ENCODE results near the gene OR4A15.

Gene OR4A15

DNA sequence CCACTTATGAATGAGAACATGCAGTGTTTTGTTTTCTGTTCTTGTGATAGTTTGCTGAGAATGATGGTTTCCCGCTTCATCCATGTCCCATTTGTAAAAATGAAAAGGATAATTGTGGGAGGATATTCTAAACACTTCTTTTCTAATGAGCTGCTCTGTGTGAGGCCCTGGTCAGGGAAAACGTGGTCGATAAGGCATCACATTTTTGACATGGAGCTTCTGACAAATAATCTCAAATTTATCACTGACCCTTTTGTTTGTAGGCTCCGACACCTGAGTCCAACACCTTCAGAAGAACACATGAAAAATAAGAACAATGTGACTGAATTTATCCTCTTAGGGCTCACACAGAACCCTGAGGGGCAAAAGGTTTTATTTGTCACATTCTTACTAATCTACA is at the start of gene OR4A15:
OR4A15 (plus strand) TSS at position 301 of the 400 bp plus-strand sequence; CDS start at position 301, 0 bp downstream.
- Histone ChIP-seq H3K36me3 (ENCODE audit: control insufficient read depth in 2 of 2, insufficient read depth in 2 of 2, low read length in 2 of 2) (no peaks in the 10 kb centered on the region), H3K4me3 (ENCODE audit: low read length in 2 of 2) (no peak within 1 kb of the TSS), H3K9me3 (ENCODE audit: control insufficient read depth in 2 of 2, low read length in 2 of 2) (no peaks in the 10 kb centered on the region), H3K27ac (ENCODE audit: low read length) (no peak within 1 kb of the TSS), H3K9ac (ENCODE audit: low read length in 2 of 2) (no peak within 1 kb of the TSS), H3K4me1 (ENCODE audit: control insufficient read depth, insufficient read depth, low read length) (no peaks in the 10 kb centered on the region), H3K27me3 (ENCODE audit: control insufficient read depth in 1 of 2, insufficient read depth in 2 of 2, low read length in 2 of 2) (no peaks in the 10 kb centered on the region)

DNA sequence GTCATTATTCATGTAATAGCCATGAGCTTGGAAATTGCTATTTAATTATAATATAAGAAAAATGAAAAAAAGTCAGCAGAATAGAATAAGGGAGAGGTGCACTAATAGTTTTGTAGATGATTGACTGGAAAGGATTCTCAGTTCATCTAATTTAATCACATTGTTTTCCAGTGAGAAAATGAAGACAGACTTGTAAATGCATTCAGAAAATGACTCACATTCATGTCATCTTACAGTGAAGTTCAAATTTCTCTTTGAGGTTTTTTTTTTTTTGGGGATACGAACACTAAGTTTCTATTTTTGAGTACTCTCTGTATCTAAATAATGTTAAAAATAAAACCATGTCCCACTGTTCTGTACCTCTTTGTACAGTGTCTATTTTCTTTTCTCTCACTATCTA is 43.3 kb upstream of the OR4A15 start:
- no peaks in the 10 kb centered on the region for H3K27me3 ChIP-seq (ENCODE audit: control insufficient read depth in 1 of 2, insufficient read depth in 2 of 2, low read length in 2 of 2)
- no peak overlapping the region for H3K9ac ChIP-seq (ENCODE audit: low read length in 2 of 2)
- no peak overlapping the region for H3K27ac ChIP-seq (ENCODE audit: low read length)
- no peaks in the 10 kb centered on the region for H3K4me1 ChIP-seq (ENCODE audit: control insufficient read depth, insufficient read depth, low read length)
- no peaks in the 10 kb centered on the region for H3K36me3 ChIP-seq (ENCODE audit: control insufficient read depth in 2 of 2, insufficient read depth in 2 of 2, low read length in 2 of 2)
- no peaks in the 10 kb centered on the region for H3K9me3 ChIP-seq (ENCODE audit: control insufficient read depth in 2 of 2, low read length in 2 of 2)
- H3K4me3 ChIP-seq (ENCODE audit: low read length in 2 of 2): no peak overlapping the region

DNA sequence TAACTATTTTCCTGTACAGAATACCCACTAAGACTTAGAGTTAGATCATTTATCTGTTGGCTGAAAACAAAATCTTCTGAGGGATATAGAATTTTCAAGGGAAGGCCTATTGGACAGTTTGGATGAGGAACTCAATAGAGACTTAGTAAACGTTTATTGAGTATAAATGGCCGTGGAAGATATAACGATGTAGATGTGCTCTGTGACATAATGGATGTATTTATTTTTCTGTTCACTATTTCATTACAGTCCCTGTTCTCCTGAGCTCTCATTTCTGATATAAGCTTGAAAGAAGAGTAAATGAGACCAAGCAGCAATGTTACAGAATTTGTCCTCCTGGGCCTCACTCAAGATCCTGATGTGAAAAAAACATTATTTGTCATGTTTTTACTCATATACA is 24.9 kb upstream of the OR4A15 start, which contains the start of gene OR4A16:
OR4A16 (plus strand) TSS at position 301 of the 400 bp plus-strand sequence; CDS start at position 301, 0 bp downstream.
- Histone ChIP-seq H3K4me3 (ENCODE audit: low read length in 2 of 2) (no peak within 1 kb of the TSS), H3K9me3 (ENCODE audit: control insufficient read depth in 2 of 2, low read length in 2 of 2) (no peaks in the 10 kb centered on the region), H3K27me3 (ENCODE audit: control insufficient read depth in 1 of 2, insufficient read depth in 2 of 2, low read length in 2 of 2) (no peaks in the 10 kb centered on the region), H3K9ac (ENCODE audit: low read length in 2 of 2) (no peak within 1 kb of the TSS), H3K27ac (ENCODE audit: low read length) (no peak within 1 kb of the TSS), H3K4me1 (ENCODE audit: control insufficient read depth, insufficient read depth, low read length) (no peaks in the 10 kb centered on the region), H3K36me3 (ENCODE audit: control insufficient read depth in 2 of 2, insufficient read depth in 2 of 2, low read length in 2 of 2) (no peaks in the 10 kb centered on the region)

DNA sequence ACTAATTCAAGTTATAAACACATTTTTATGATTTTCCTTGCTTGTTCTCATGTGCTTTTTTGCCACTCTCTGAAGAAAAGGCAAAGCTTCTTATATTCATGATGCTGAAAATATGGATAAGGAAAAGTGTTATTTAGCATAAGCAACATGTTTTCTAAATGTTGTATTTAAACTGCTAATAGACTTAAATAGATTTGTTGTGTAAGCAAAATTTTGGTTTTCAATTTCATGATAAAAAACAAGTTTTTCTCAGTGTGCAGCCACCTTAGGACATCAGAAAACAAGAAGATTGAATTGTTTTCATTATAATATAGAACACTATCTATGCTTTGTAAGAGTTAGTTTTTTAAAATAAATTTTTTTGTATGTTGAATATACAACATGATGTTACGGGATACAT is 22.5 kb upstream of the OR4A15 start:
- H3K27me3 ChIP-seq (ENCODE audit: control insufficient read depth in 1 of 2, insufficient read depth in 2 of 2, low read length in 2 of 2): no peaks in the 10 kb centered on the region
- H3K4me1 ChIP-seq (ENCODE audit: control insufficient read depth, insufficient read depth, low read length): no peaks in the 10 kb centered on the region
- H3K4me3 ChIP-seq (ENCODE audit: low read length in 2 of 2): no peak overlapping the region
- no peaks in the 10 kb centered on the region for H3K9me3 ChIP-seq (ENCODE audit: control insufficient read depth in 2 of 2, low read length in 2 of 2)
- H3K27ac ChIP-seq (ENCODE audit: low read length): no peak overlapping the region
- no peaks in the 10 kb centered on the region for H3K36me3 ChIP-seq (ENCODE audit: control insufficient read depth in 2 of 2, insufficient read depth in 2 of 2, low read length in 2 of 2)
- no peak overlapping the region for H3K9ac ChIP-seq (ENCODE audit: low read length in 2 of 2)

DNA sequence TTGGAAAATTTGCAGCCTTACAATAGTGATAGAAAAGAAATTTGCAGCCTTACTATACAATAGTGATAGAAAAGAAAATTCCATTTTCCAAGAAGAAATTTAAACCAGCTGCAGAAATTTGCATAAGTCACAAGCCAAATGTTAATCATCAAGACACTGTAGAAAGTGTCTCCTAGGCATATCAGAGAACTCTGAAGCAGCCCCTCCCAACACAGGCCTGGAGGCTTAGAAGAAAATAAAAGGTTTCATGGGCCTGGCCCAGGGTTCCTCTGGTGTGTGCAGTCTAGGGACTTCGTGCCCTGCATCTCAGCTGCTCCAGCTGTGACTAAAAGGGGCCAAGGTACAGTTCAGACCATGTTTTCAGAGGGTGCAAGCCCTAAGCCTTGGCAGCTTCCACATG is 18.7 kb upstream of the OR4A15 start:
- no peak overlapping the region for H3K4me3 ChIP-seq (ENCODE audit: low read length in 2 of 2)
- no peak overlapping the region for H3K9ac ChIP-seq (ENCODE audit: low read length in 2 of 2)
- no peaks in the 10 kb centered on the region for H3K4me1 ChIP-seq (ENCODE audit: control insufficient read depth, insufficient read depth, low read length)
- H3K27ac ChIP-seq (ENCODE audit: low read length): no peak overlapping the region
- no peaks in the 10 kb centered on the region for H3K27me3 ChIP-seq (ENCODE audit: control insufficient read depth in 1 of 2, insufficient read depth in 2 of 2, low read length in 2 of 2)
- no peaks in the 10 kb centered on the region for H3K36me3 ChIP-seq (ENCODE audit: control insufficient read depth in 2 of 2, insufficient read depth in 2 of 2, low read length in 2 of 2)
- no peaks in the 10 kb centered on the region for H3K9me3 ChIP-seq (ENCODE audit: control insufficient read depth in 2 of 2, low read length in 2 of 2)

DNA sequence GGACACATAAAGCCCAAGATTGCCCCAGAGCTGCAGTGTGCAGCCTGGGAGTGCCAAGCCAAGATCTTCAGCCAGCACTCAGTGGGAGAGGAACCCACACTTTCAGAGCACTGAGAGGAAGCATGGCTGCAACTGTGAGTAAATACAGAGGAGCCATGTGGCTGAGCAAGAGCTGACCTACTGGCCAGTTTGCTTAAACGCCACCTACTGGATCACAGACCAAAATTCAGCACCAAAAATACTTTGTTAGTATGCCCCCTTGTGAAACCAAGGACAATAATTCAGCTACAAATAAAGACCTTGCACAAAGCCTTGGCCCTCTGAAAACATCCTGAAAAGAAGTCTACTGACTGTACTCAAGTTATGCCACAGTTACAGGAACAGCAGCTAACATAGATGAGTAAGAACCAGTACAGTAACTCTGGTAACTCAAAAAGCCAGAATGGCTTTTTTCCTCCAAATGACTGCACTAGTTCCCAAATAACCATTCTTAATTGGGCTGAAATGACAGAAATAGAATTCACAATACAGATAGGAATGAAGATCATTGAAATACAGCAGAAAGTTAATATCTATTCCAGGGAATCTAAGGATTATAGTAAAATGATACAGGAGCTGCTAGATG is 10.1 kb upstream of the OR4A15 start:
- H3K27me3 ChIP-seq (ENCODE audit: control insufficient read depth in 1 of 2, insufficient read depth in 2 of 2, low read length in 2 of 2): no peaks in the 10 kb centered on the region

DNA sequence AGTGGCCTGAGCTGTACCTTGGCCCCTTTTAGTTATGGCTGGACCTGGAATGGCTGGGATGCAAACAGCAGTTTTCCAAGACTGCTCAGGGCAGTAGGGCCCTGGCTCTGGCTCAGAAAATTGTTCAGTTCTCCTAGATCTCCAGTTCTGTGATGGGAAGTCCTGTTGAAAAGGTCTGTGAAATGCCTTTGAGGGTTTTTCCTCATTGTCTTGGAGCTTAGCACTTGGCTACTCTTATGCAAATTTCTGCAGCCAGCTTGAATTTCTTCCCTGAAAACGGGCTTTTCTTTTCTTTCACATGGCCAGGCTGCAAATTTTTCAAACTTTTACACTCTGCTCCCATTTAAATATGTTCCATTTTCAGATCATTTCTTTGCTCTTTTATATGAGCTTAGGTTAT is 33.2 kb downstream of the OR4A15 start:
- Histone ChIP-seq H3K9me3 (ENCODE audit: control insufficient read depth in 2 of 2, low read length in 2 of 2) (peaks cover 0 to 3% of the 10 kb centered on the region in 2 donors), H3K27me3 (ENCODE audit: control insufficient read depth in 1 of 2, insufficient read depth in 2 of 2, low read length in 2 of 2) (no peaks in the 10 kb centered on the region), H3K4me1 (ENCODE audit: control insufficient read depth, insufficient read depth, low read length) (no peaks in the 10 kb centered on the region)

More for the DNA sequence above, 10.1 kb upstream of the OR4A15 start:
- H3K9me3 ChIP-seq (ENCODE audit: control insufficient read depth in 2 of 2, low read length in 2 of 2): no peaks in the 10 kb centered on the region
- no peak overlapping the region for H3K27ac ChIP-seq (ENCODE audit: low read length)
- no peaks in the 10 kb centered on the region for H3K4me1 ChIP-seq (ENCODE audit: control insufficient read depth, insufficient read depth, low read length)
- H3K9ac ChIP-seq (ENCODE audit: low read length in 2 of 2): no peak overlapping the region
- no peaks in the 10 kb centered on the region for H3K36me3 ChIP-seq (ENCODE audit: control insufficient read depth in 2 of 2, insufficient read depth in 2 of 2, low read length in 2 of 2)
- no peak overlapping the region for H3K4me3 ChIP-seq (ENCODE audit: low read length in 2 of 2)

More for the DNA sequence above, 33.2 kb downstream of the OR4A15 start:
- Histone ChIP-seq H3K36me3 (ENCODE audit: control insufficient read depth in 2 of 2, insufficient read depth in 2 of 2, low read length in 2 of 2) (no peaks in the 10 kb centered on the region), H3K4me3 (ENCODE audit: low read length in 2 of 2) (no peak overlapping the region), H3K9ac (ENCODE audit: low read length in 2 of 2) (no peak overlapping the region), H3K27ac (ENCODE audit: low read length) (no peak overlapping the region)
